Measurements from ENCODE around the gene PIGQ.

PIGQ gene

GRCh38 chr16:523097-523741 is 46.5 kb upstream of the PIGQ start:
- Histone ChIP-seq H3K9ac (no peak overlapping the region), H3K27ac (peak overlapping the region; percentile 64), H3K79me2 (peaks cover 2% of the 10 kb centered on the region), H3K9me3 (ENCODE audit: control insufficient read depth, low read length) (no peaks in the 10 kb centered on the region), H3K27me3 (ENCODE audit: control insufficient read depth, insufficient read depth, low read length) (no peaks in the 10 kb centered on the region), H3K4me1 (peaks cover 20% of the 10 kb centered on the region), H3K4me2 (ENCODE audit: low read length) (no peak overlapping the region), H3K36me3 (ENCODE audit: control insufficient read depth, insufficient read depth, low read length) (no peaks in the 10 kb centered on the region), H3K4me3 (ENCODE audit: low read depth, low read length) (no peak overlapping the region), H2AFZ (no peak overlapping the region)
- no peak for TF ChIP-seq CTCF (IDR thresholded peaks at IDR 0.05)

GRCh38 chr16:524274-525040 is 45.3 kb upstream of the PIGQ start:
- no peak overlapping the region for H3K4me3 ChIP-seq (ENCODE audit: low read depth, low read length)
- peaks cover 14% of the 10 kb centered on the region for H3K79me2 ChIP-seq
- H3K9me3 ChIP-seq (ENCODE audit: control insufficient read depth, low read length): no peaks in the 10 kb centered on the region
- no peak overlapping the region for H2AFZ ChIP-seq
- no peaks in the 10 kb centered on the region for H3K27me3 ChIP-seq (ENCODE audit: control insufficient read depth, insufficient read depth, low read length)
- no peak for TF ChIP-seq CTCF (IDR thresholded peaks at IDR 0.05)
- no peak overlapping the region for H3K9ac ChIP-seq
- H3K36me3 ChIP-seq (ENCODE audit: control insufficient read depth, insufficient read depth, low read length): no peaks in the 10 kb centered on the region
- H3K27ac ChIP-seq: no peak overlapping the region
- no peak overlapping the region for H3K4me2 ChIP-seq (ENCODE audit: low read length)
- peaks cover 20% of the 10 kb centered on the region for H3K4me1 ChIP-seq

- Histone ChIP-seq H3K9ac (no peak overlapping the region), H3K27ac (no peak overlapping the region), H3K79me2 (peaks cover 21% of the 10 kb centered on the region), H3K27me3 (ENCODE audit: control insufficient read depth, insufficient read depth, low read length) (no peaks in the 10 kb centered on the region), H3K4me2 (ENCODE audit: low read length) (no peak overlapping the region), H3K9me3 (ENCODE audit: control insufficient read depth, low read length) (no peaks in the 10 kb centered on the region), H3K36me3 (ENCODE audit: control insufficient read depth, insufficient read depth, low read length) (no peaks in the 10 kb centered on the region), H2AFZ (no peak overlapping the region), H3K4me1 (peaks cover 20% of the 10 kb centered on the region), H3K4me3 (ENCODE audit: low read depth, low read length) (no peak overlapping the region)
- TF ChIP-seq CTCF (IDR thresholded peaks at IDR 0.05): no peak
Observed at GRCh38 chr16:525123-525519, 44.6 kb upstream of the PIGQ start.

- H2AFZ ChIP-seq: no peak overlapping the region
- peaks cover 20% of the 10 kb centered on the region for H3K4me1 ChIP-seq
- peak overlapping the region; percentile 98 for H3K27ac ChIP-seq
- H3K9me3 ChIP-seq (ENCODE audit: control insufficient read depth, low read length): no peaks in the 10 kb centered on the region
- H3K4me3 ChIP-seq (ENCODE audit: low read depth, low read length): no peak overlapping the region
- TF ChIP-seq CTCF (IDR thresholded peaks at IDR 0.05): no peak
- H3K27me3 ChIP-seq (ENCODE audit: control insufficient read depth, insufficient read depth, low read length): no peaks in the 10 kb centered on the region
- H3K79me2 ChIP-seq: peaks cover 26% of the 10 kb centered on the region
- peak overlapping the region; percentile 97 for H3K4me2 ChIP-seq (ENCODE audit: low read length)
- no peak overlapping the region for H3K9ac ChIP-seq
- H3K36me3 ChIP-seq (ENCODE audit: control insufficient read depth, insufficient read depth, low read length): no peaks in the 10 kb centered on the region
Observed at GRCh38 chr16:525520-526180, 44.1 kb upstream of the PIGQ start.

Data from parathyroid adenoma (tissue), 2 donors.